Measurements from ENCODE around the gene RASGEF1C. TPM values are rescaled to one million over a fixed set of nuclear protein-coding genes. Genes with fewer than 3 reads are reported as not detected.
A peak's percentile ranks its signal among the peaks of the same experiment; 100 is the strongest.

The RASGEF1C gene
- total RNA-seq, 4 donors from 2014 or later: 0.71 to 2.5 TPM; not detected in 2

DNA sequence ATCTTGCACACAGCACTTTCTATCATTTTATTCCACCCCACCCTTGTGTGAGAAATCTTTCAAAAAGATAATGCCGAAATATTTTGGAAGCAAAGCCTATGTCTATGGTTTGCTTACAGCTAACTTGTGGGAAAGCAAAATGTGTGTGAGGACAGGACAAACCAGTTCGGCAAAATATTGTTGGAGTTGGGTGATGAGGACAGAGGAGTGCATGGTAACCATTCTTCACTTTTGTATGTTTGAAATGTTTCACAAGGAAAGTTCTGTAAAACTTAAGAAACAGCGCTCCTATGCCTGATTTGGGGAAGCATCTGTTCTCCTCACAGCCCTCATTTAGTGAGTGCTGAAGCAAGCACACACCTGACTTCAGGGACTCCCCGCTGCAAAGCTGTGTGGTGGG, 75.5 kb downstream of the RASGEF1C start:
- no peak overlapping the region for H3K4me3 ChIP-seq (ENCODE audit: low read depth, poor library complexity, severe bottlenecking)
- intact Hi-C loops (cut with DNase I; ENCODE audit: low total_unique reads): no loop called here
- DNase-seq (ENCODE audit: low spot score in 2 of 2): no peak
- TF ChIP-seq POLR2A (IDR thresholded peaks at IDR 0.05): no peak
- TF ChIP-seq, protein P1, sequence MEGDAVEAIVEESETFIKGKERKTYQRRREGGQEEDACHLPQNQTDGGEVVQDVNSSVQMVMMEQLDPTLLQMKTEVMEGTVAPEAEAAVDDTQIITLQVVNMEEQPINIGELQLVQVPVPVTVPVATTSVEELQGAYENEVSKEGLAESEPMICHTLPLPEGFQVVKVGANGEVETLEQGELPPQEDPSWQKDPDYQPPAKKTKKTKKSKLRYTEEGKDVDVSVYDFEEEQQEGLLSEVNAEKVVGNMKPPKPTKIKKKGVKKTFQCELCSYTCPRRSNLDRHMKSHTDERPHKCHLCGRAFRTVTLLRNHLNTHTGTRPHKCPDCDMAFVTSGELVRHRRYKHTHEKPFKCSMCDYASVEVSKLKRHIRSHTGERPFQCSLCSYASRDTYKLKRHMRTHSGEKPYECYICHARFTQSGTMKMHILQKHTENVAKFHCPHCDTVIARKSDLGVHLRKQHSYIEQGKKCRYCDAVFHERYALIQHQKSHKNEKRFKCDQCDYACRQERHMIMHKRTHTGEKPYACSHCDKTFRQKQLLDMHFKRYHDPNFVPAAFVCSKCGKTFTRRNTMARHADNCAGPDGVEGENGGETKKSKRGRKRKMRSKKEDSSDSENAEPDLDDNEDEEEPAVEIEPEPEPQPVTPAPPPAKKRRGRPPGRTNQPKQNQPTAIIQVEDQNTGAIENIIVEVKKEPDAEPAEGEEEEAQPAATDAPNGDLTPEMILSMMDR (IDR thresholded peaks at IDR 0.05): no peak
- 55 to 61% methylated on average over 4 of the region's 4 CpGs for WGBS, 2 donors

DNA sequence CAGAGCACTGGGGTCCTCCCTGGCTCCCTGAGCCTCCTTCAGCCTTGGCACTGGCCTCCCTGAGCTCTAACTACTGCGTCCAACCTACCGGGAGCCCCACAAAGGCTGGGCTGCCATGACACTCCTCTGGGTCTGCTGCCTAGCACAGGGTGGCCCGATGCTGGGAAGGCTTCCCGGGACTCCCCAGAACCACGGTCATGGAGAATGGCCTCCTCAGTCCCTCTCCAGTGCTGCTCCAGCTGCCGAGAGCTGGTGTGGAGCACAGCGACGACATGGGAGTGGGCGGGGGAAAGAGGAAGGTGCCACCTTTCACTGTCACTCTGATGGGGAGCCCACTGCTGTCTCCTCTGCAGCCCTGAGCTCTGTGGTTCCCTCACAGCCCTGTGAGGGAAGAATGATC, 76.0 kb downstream of the RASGEF1C start:
- peak in 1 of 2 donors; percentile 79 for DNase-seq (ENCODE audit: low spot score in 2 of 2)
- WGBS, 2 donors: 82 to 86% methylated on average over 7 to 9 of the region's 9 CpGs
- no peak for TF ChIP-seq POLR2A (IDR thresholded peaks at IDR 0.05)
- TF ChIP-seq, protein P1 (IDR thresholded peaks at IDR 0.05): no peak
- H3K4me3 ChIP-seq (ENCODE audit: low read depth, poor library complexity, severe bottlenecking): no peak overlapping the region
- intact Hi-C loops (cut with DNase I; ENCODE audit: low total_unique reads): no loop called here

DNA sequence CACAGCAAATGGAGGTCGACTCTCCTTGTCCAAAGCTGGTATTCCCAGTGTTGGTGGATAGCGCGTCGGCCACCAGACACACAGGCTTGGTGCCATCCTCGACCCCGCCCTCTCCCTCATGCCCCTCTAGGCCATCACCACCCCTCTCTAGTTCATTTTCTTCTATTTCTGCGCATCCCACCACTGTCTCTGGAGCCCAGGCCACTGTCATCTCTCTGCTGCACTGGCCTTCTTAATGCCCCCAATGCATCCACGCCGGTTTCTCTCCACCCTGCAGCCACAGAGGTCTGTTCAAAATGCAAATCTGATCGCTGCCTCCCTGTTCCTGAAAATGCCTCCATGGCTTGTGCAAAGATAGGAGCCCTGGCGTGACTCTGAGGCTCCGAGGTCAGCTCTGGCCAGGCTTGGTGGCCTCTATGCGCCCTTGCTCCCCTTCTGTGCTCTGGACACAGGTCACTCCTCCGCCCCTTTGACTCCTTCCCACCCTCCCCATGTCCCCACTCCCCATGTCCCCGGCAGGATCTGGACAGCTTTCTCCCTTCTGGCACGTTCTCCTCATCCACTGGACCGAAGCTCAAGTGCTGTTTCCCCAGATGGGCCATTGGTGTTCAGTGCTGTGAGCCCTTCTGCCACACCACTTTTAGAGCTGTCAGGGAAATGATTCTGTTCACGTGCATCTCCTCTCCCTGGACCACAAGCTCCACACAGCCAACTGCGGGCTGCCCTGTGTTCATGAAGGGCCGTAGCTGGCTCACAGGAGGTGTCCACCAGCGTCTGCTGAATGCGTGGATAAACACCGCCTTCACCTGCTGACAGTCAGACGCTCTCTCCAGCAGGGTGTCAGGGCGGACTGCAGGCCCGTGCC, 77.9 kb downstream of the RASGEF1C start:
- 83% methylated on average over 26 of the region's 26 CpGs for WGBS, 2 donors
- no peak overlapping the region for H3K4me3 ChIP-seq (ENCODE audit: low read depth, poor library complexity, severe bottlenecking)
- no peak for TF ChIP-seq POLR2A (IDR thresholded peaks at IDR 0.05)
- TF ChIP-seq, protein P1 (IDR thresholded peaks at IDR 0.05): no peak
- DNase-seq (ENCODE audit: low spot score in 2 of 2): peak in 1 of 2 donors; percentile 82
- intact Hi-C loops (cut with DNase I; ENCODE audit: low total_unique reads): no loop called here

DNA sequence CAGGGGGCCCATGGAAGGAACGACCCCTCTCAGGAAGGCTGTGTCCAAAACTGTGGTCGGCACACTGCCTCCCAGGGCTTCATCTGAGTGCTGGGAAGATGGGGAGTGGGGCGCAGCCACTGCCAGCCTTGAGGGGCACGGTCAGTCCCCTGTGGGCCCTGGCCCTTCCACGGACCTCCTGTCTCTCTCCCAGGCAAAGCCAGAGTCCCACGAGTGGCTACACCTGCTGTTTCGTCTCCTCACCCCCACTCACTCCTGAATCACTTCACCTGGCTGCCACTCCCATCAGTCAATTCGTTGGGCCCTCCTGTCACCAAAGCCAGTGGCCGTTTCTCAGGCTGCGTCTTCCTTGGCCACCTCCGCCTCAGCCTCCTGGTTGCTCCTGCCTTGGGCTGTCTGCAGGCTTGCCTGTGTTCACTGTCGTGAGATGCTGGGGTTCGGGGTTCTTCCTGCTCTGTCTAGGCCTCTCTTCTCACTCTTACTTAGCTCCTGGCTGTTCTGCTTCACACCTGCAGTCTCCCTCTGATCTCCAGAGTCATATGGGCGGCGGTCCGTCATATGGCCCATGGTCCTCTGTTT, 78.6 kb downstream of the RASGEF1C start:
- WGBS, 2 donors: 79% methylated on average over 16 of the region's 16 CpGs
- TF ChIP-seq, protein P1 (IDR thresholded peaks at IDR 0.05): no peak
- no peak for TF ChIP-seq POLR2A (IDR thresholded peaks at IDR 0.05)
- H3K4me3 ChIP-seq (ENCODE audit: low read depth, poor library complexity, severe bottlenecking): no peak overlapping the region
- intact Hi-C loops (cut with DNase I; ENCODE audit: low total_unique reads): no loop called here
- peak in 1 of 2 donors; percentile 65 for DNase-seq (ENCODE audit: low spot score in 2 of 2)

DNA sequence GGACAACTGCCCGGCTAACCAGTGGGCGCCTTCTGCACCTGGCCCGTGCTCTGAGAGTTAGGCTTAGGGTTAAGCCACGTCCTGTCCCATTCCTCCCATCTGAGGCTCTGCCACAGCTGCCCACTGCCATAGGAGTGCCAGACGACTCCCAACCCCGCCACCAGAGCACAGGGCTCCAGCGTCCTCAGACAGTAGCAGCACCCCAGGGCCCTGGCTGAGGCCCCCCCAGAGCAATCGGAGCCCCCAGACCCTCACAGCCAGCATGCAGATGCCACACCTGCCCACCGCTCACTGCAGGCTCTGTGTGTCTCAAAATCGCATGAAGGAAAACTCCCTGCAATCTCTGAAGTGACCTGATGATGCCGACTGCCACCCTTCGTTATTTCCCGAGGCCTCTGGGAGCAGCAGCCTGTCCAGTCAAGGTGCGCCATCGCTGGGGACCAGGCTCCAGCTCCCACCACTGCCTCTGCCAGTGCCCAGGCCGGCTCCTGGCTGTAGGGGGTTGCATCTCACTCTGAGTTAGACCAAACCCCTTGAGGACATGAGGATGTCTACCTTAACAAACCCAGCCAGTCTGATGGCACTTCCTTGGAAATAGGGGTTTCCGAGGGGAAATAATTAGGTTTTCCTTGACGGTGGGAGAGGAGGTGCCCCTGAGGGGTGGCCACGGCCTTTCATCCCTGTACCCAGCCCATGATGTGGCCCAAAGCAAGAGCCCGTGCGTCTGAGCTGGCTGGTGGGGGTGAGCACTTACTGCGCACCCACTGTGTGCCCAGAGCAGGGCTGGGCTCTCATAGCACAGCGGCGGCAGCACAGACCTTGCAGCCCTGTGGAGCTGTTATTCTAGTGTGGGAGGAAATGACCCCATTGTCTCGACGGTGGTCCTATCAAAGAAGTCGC, 79.5 kb downstream of the RASGEF1C start:
- intact Hi-C loops (cut with DNase I; ENCODE audit: low total_unique reads): loop anchor here (5.0 to 10.0 kb wide), 2 partner anchors 198 to 345 kb away; no protein-coding TSS in a partner anchor
- 83 to 88% methylated on average over 24 to 27 of the region's 27 CpGs for WGBS, 2 donors
- TF ChIP-seq, protein P1 (IDR thresholded peaks at IDR 0.05): no peak
- TF ChIP-seq POLR2A (IDR thresholded peaks at IDR 0.05): no peak
- DNase-seq (ENCODE audit: low spot score in 2 of 2): peak in 1 of 2 donors; percentile 68
- H3K4me3 ChIP-seq (ENCODE audit: low read depth, poor library complexity, severe bottlenecking): no peak overlapping the region

Measured in lower leg skin (tissue), 4 donors.